ENCODE measurements around the gene TEX48.

The TEX48 gene

DNA sequence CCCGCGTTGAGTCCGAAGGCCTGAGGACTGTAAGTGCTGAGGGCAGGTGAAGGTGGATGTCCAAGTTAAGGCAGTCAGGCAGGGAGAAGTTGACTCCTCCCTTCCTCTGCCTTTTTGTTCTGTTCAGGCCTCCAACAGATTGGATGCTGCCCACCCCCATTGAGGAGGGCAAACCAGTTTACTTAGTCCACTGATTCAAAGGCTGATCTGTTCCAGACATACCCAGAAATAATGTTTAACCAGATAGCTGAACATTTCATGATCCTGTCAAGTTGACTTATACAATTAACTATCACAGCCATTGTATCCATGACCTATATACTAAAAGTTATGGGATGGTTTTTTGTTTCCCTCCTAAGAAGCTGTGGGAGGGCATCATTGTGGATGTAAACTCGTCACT lies 8.3 kb upstream of the TEX48 start:
- in situ Hi-C loops (cut with HindIII; ENCODE audit: low pct_unique_long_range_greater_than_20kb, low sequenced_read_pairs) = no loop called here
- DNase-seq (ENCODE audit: low read depth in 1 of 2, low spot score in 1 of 2) = no peak
- no peak for TF ChIP-seq JUND (IDR thresholded peaks at IDR 0.05; ENCODE audit: low read depth)

DNA sequence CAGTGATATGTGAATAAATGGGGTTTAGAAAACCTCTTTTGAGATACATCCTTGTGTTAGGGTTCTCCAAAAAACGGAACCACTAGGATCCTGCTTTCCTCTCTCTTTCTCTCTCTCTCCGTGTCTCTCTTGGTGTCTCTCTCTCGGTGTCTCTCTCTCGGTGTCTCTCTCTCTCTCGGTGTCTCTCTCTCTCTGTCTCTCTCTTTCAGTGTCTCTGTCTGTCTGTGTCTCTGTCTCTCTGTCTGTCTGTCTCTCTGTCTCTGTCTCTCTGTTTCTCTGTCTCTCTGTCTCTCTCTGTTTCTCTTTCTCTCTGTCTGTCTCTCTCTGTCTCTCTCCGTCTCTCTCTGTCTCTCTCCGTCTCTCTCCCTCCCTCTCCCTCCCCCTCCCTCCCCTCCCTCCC lies 7.8 kb upstream of the TEX48 start:
- no peak for DNase-seq (ENCODE audit: low read depth in 1 of 2, low spot score in 1 of 2)
- no peak for TF ChIP-seq JUND (IDR thresholded peaks at IDR 0.05; ENCODE audit: low read depth)
- in situ Hi-C loops (cut with HindIII; ENCODE audit: low pct_unique_long_range_greater_than_20kb, low sequenced_read_pairs) = no loop called here

DNA sequence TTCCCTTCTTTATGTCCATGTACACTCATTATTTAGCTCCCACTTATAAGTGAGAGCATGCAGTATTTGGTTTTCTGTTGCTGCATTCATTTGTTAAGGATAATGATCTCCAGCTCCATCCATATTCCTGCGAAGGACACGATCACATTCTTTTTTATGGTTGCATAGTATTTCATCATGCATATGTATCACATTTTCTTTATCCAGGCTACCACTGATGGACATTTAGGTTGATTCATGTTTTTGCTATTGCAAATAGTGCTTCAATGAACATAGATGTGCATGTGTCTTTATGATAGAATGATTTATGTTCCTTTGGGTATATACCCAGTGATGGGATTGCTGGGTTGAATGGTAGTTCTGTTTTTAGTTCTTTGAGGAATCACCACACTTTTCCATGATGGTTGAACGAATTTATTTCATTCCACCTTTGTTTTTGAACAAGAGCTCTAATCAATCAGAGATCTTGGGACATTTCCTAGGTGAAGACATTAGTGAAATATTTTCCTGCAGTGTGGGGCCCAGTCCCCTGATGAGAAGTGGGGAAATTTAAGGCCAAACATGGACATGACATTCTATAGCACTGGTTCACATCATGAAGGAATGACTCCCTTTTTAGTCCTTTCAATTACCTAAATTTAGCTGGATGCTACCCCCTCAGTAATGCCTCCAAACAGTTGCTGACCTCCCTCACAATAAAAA lies 7.1 kb upstream of the TEX48 start:
- no peak for DNase-seq (ENCODE audit: low read depth in 1 of 2, low spot score in 1 of 2)
- in situ Hi-C loops (cut with HindIII; ENCODE audit: low pct_unique_long_range_greater_than_20kb, low sequenced_read_pairs) = no loop called here
- no peak for TF ChIP-seq JUND (IDR thresholded peaks at IDR 0.05; ENCODE audit: low read depth)

DNA sequence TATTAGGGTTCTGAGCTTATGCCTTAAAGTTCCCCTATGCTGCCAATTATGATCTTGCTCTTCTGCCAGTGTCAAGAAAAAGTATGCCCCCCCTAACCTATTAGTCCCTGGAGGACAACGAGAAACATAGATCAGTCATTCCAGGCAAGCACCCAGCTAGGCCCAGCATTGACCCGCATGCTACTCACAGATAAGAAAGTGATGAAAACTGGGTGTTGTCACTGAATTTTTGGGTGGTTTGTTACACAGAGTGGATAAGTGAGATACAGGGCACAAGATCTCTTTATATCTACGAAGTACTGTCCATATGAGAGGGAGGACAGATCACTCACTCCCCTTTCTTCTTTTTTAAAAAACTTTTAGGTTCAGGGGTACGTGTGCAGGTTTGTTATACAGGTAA lies 6.4 kb upstream of the TEX48 start:
- in situ Hi-C loops (cut with HindIII; ENCODE audit: low pct_unique_long_range_greater_than_20kb, low sequenced_read_pairs) = no loop called here

DNA sequence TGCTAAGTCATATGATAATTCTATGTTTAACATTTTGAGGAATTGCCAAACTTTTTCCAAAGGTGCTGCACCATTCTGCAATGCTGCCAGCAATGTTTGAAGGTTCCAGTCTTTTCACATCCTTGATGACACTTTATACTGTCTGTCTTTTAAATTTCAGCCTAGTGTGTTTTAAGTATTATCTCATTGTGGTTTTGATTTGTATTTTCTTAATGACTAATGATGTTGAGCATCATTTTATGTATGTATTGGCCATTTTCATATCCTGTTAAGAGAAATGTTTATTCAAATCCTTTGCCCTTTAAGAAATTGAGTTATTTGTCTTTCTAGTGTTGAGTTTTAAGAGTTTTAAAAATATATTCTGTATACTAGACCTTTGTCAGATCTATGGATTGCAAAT lies 5.0 kb upstream of the TEX48 start:
- no peak for DNase-seq (ENCODE audit: low read depth in 1 of 2, low spot score in 1 of 2)
- TF ChIP-seq JUND (IDR thresholded peaks at IDR 0.05; ENCODE audit: low read depth) = no peak
- in situ Hi-C loops (cut with HindIII; ENCODE audit: low pct_unique_long_range_greater_than_20kb, low sequenced_read_pairs) = no loop called here

More for the DNA sequence above, 6.4 kb upstream of the TEX48 start:
- DNase-seq (ENCODE audit: low read depth in 1 of 2, low spot score in 1 of 2) = no peak
- TF ChIP-seq JUND (IDR thresholded peaks at IDR 0.05; ENCODE audit: low read depth) = no peak

DNA sequence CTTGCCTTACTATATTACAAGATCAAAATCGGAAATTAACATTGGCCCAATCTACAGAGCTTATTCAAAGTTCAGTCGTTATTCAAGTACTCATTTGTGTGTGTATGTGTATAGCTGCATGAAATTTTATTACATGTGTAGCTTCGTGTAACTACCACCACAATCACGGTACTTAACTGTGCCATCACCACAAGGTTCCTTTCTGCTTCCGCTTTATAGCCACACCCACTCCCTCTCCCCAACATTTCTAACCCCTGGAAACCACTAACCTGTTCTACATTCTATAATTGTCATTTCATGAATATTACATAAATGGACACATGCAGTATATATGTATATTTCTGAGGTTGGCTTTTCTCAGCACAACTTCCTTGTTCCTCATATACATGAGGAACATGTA lies 4.0 kb upstream of the TEX48 start:
- no peak for TF ChIP-seq JUND (IDR thresholded peaks at IDR 0.05; ENCODE audit: low read depth)
- in situ Hi-C loops (cut with HindIII; ENCODE audit: low pct_unique_long_range_greater_than_20kb, low sequenced_read_pairs) = no loop called here
- no peak for DNase-seq (ENCODE audit: low read depth in 1 of 2, low spot score in 1 of 2)

DNA sequence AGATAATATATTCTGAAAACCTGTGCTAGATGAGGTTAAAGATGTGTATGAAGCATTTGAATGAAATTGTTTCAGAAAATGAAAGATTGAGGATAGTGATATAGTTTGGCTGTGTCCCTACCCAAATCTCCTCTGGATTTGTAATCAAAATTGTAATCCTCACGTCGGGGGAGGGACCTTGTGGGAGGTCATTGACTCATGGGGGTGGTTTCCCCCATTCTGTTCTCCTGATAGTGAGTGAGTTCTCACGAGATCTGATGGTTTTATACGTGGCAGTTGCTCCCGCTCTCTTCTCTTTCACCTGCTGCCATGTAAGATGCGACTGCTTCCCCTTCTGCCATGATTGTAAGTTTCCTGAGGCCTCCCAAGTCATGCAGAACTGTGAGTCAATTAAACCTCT lies 2.0 kb upstream of the TEX48 start:
- in situ Hi-C loops (cut with HindIII; ENCODE audit: low pct_unique_long_range_greater_than_20kb, low sequenced_read_pairs) = no loop called here
- no peak for TF ChIP-seq JUND (IDR thresholded peaks at IDR 0.05; ENCODE audit: low read depth)
- DNase-seq (ENCODE audit: low read depth in 1 of 2, low spot score in 1 of 2) = no peak

DNA sequence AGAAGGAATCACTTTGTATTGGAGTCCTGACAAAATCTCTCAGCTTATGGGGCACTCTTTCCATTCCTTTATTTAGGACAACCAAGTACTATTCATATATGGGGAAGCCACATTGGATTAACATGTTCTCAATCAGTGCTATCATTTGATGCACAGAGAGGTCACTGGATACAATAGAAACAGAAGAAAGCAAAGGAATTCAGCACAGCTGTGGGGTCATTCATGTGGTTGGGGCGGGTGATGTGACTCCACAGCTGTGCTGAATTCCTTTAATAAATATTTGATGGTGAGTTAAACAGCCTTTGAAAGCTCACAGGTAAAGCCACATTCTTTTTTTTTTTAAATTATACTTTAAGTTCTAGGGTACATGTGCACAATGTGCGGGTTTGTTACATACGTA lies 854 bp upstream of the TEX48 start:
- in situ Hi-C loops (cut with HindIII; ENCODE audit: low pct_unique_long_range_greater_than_20kb, low sequenced_read_pairs) = no loop called here

DNA sequence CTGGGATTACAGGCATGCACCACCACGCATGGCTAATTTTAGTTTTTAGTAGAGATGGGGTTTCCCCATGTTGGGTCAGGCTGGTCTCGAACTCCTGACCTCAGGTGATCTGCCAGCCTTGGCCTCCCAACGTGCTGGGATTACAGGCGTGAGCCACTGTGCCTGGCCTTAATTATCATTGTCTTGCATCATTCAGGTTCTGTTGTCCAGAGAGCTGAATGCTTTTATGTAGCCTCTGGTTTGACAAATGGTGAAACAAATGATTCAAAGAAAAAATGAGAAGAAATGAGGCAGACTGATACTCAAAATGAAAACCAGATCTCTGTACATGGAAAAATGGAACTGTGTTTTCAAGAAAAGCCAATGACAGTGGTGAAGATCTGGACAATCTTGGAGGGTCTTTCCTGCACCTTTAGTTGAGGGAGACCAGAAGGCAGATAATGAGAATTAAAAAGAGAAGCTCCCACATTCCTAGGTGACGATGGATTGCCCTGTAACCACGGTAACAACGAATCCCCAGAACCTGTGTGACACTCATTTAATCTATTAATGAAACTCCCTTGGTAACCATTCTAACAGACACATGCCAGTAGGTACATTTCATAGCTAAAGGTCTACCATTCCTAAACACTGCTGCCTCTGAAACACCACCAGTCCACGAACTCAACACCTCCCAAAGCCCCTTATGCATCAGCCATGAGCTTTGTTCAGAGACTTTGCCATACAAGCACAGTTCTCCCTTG lies 1.6 kb downstream of the TEX48 start:
- TF ChIP-seq JUND (IDR thresholded peaks at IDR 0.05; ENCODE audit: low read depth) = no peak
- in situ Hi-C loops (cut with HindIII; ENCODE audit: low pct_unique_long_range_greater_than_20kb, low sequenced_read_pairs) = no loop called here
- DNase-seq (ENCODE audit: low read depth in 1 of 2, low spot score in 1 of 2) = no peak

More for the DNA sequence above, 854 bp upstream of the TEX48 start:
- no peak for TF ChIP-seq JUND (IDR thresholded peaks at IDR 0.05; ENCODE audit: low read depth)
- no peak for DNase-seq (ENCODE audit: low read depth in 1 of 2, low spot score in 1 of 2)

DNA sequence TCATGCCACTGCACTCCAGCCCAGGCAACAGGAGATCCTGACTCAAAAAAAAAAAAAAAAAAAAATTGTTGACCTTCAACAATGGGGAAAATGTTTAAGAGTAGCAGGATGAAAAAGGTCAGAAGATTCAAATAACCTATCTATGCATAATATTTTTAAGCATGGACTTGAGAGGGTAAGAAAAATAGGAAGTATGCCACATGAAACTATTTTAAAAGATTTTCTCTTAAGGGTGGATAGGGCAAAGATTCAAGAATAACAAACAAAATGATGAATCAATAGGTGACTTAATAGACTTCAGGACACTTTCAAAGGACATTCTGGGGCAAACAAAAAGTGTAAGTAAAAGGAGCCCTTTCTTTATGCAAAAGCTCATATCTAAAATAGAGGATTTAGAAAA lies 3.2 kb downstream of the TEX48 start:
- TF ChIP-seq JUND (IDR thresholded peaks at IDR 0.05; ENCODE audit: low read depth) = no peak
- in situ Hi-C loops (cut with HindIII; ENCODE audit: low pct_unique_long_range_greater_than_20kb, low sequenced_read_pairs) = no loop called here
- DNase-seq (ENCODE audit: low read depth in 1 of 2, low spot score in 1 of 2) = no peak

DNA sequence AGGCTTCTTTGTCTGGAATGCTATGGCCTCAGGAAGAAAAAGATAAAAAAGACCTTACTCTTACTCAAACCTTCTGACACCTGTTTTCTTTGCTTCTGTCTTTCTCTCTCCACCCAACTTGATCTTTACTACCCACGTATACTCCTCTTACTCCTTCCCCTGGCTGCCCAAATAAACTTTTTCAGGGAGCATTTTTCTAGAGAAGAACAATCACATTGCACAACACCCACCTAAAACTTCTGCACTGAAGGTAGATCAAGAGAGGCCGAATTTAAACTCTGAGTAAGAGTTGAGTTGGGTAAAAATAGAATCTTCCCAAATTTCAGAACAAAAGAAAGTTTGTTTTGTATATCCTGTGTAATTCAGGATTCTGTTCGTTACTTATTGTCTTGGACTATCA lies 3.9 kb downstream of the TEX48 start:
- no peak for DNase-seq (ENCODE audit: low read depth in 1 of 2, low spot score in 1 of 2)
- in situ Hi-C loops (cut with HindIII; ENCODE audit: low pct_unique_long_range_greater_than_20kb, low sequenced_read_pairs) = no loop called here
- TF ChIP-seq JUND (IDR thresholded peaks at IDR 0.05; ENCODE audit: low read depth) = no peak

DNA sequence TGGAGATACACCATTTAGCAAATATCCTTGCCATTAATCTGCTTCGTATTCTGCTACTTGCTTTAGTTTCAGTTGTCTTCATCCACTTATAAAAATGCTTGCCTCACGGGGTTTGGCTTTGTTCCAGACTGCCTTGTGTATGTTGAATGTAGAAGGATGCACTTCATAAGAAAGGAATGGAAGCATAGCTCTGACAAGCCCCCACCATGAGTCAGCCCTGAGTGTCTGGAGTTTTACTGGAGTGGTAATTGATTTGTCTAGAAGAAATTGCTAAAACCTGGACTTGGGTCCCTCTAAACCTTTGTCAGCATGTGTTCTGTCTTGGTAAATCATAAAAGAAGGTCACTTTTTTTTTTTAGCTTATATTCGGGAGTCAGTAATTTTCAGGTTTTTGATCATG lies 4.6 kb downstream of the TEX48 start:
- in situ Hi-C loops (cut with HindIII; ENCODE audit: low pct_unique_long_range_greater_than_20kb, low sequenced_read_pairs) = no loop called here
- DNase-seq (ENCODE audit: low read depth in 1 of 2, low spot score in 1 of 2) = peak; percentile 21 to 63
- TF ChIP-seq JUND (IDR thresholded peaks at IDR 0.05; ENCODE audit: low read depth) = no peak

DNA sequence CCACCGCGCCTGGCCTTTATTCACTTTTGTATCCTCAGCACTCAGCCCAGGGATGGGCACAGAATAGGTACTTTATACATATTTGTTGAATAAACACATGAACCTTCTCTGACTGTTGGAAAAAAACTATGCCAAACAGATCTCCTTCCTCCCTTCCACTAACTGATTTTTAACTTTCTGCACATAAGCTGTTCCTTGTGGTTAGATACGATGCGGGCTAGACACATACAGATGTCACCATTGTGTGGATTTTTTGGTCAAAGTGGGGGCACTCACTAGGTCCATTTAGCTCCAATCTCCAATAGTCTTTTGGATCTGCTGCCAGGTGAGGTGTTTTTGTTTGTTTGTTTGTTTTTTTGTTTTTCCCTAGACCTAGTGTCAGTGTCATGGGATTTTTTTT lies 5.1 kb downstream of the TEX48 start:
- TF ChIP-seq JUND (IDR thresholded peaks at IDR 0.05; ENCODE audit: low read depth) = no peak
- in situ Hi-C loops (cut with HindIII; ENCODE audit: low pct_unique_long_range_greater_than_20kb, low sequenced_read_pairs) = no loop called here
- no peak for DNase-seq (ENCODE audit: low read depth in 1 of 2, low spot score in 1 of 2)
